CD4-positive, alpha-beta T cell (primary cell): ENCODE results near the gene TP53I3. TPM values are rescaled to one million over a fixed set of nuclear protein-coding genes. Genes with fewer than 3 reads are reported as not detected.

Experiments
- ATAC-seq: fragments of 200-7000 bp; cut with Tn5 transposase; one replicate; pipeline ENCODE4 v1.10.0; 2022; ENCODE audit warnings: mild to moderate bottlenecking; ENCODE audit not compliant: poor library complexity
- CTCF ChIA-PET: fragments of 350-600 bp; sonication (Branson Sonifier 250); formaldehyde crosslinking; loops from one replicate; lab custom pipeline; 2021; ENCODE audit warnings: antibody characterized with exemption, inconsistent platforms; lab: Charles Lee
- POLR2A ChIA-PET: fragments of 350-600 bp; sonication (Branson Sonifier 250); formaldehyde crosslinking; loops from one replicate; lab custom pipeline; 2021; ENCODE audit warnings: antibody characterized with exemption, inconsistent platforms; lab: Charles Lee
- DNase-seq, 14 experiments: peaks; one replicate each; pipeline ENCODE4 v3.0.0-alpha.2; 2013 to 2020; ENCODE audit warnings: mixed read lengths in 2 of 14
- H3K27ac ChIP-seq, 2 donors: one replicate each; pipeline versions ENCODE4 v1.5.1 to v1.7.0; 2013; ENCODE audit warnings: low read length in 2 of 2, low read depth in 1 of 2, mild to moderate bottlenecking in 1 of 2
- H3K27me3 ChIP-seq, 2 experiments: 1 replicate in 1 of 2; 2 replicates in 1 of 2; pipeline versions ENCODE4 v1.6.1 to v1.7.0; 2013; ENCODE audit warnings: low read length in 2 of 2, control low read depth in 1 of 2, mild to moderate bottlenecking in 1 of 2, moderate library complexity in 1 of 2; ENCODE audit not compliant: insufficient read depth in 2 of 2, control insufficient read depth in 1 of 2
- H3K36me3 ChIP-seq: one replicate; pipeline ENCODE4 v1.6.1; 2013; ENCODE audit warnings: low read length, control low read depth; ENCODE audit not compliant: insufficient read depth
- H3K4me1 ChIP-seq: one replicate; pipeline ENCODE4 v1.6.1; 2013; ENCODE audit warnings: low read length, control low read depth; ENCODE audit not compliant: insufficient read depth
- H3K4me3 ChIP-seq: one replicate; pipeline ENCODE4 v1.5.1; 2013; ENCODE audit warnings: mild to moderate bottlenecking, low read length, moderate library complexity
- H3K9me3 ChIP-seq, 2 experiments: 1 replicate in 1 of 2; 2 replicates in 1 of 2; pipeline versions ENCODE4 v1.6.1 to v1.7.0; 2013; ENCODE audit warnings: low read length in 2 of 2, mild to moderate bottlenecking in 2 of 2, control low read depth in 1 of 2, moderate library complexity in 1 of 2; ENCODE audit not compliant: control insufficient read depth in 1 of 2, insufficient read depth in 1 of 2
- H3K27ac Mint-ChIP-seq: one replicate; pipeline ENCODE4 v1.8.0; 2020; ENCODE audit warnings: mixed read lengths
- H3K27me3 Mint-ChIP-seq: one replicate; pipeline ENCODE4 v1.8.0; 2021; ENCODE audit warnings: mixed read lengths
- H3K36me3 Mint-ChIP-seq: one replicate; pipeline ENCODE4 v1.8.0; 2021; ENCODE audit warnings: low read depth, mixed read lengths
- H3K4me1 Mint-ChIP-seq: one replicate; pipeline ENCODE4 v1.8.0; 2021; ENCODE audit warnings: low read depth, mixed read lengths
- H3K4me3 Mint-ChIP-seq: one replicate; pipeline ENCODE4 v1.8.0; 2020; ENCODE audit warnings: mild to moderate bottlenecking, mixed read lengths
- H3K9me3 Mint-ChIP-seq: one replicate; pipeline ENCODE4 v1.8.0; 2020; ENCODE audit warnings: mixed read lengths
- intact Hi-C, 2 experiments: fragments of 100-400 bp; cut with DNase I in 1 of 2; cut with micrococcal nuclease in 1 of 2; formaldehyde crosslinking; loops; one replicate each; pipeline versions ENCODE4 v1.15.1 to v1.9.0; 2023 to 2025; cut with DNase I, micrococcal nuclease
- total RNA-seq, 174 experiments: library from RNA in 2 of 174; stranded (reverse) in 2 of 174; gene quantifications; one replicate each; pipeline ENCODE4 v1.2.3 and lab custom pipeline; 2021 to 2026
- TF ChIP-seq, protein P1 (sequence below): fragments of 200-600 bp; IDR thresholded peaks from one replicate; pipeline ENCODE4 v1.8.0; 2022; ENCODE audit warnings: antibody characterized with exemption, mild to moderate bottlenecking

The TP53I3 gene
- total RNA-seq, 2 experiments from 2014 or later, result 0.20 to 0.30 TPM

- no peak overlapping the region for H3K27ac ChIP-seq
- H3K27me3 ChIP-seq, result no peaks in the 10 kb centered on the region
- intact Hi-C loops, result no loop called here
- H3K9me3 ChIP-seq, result no peaks in the 10 kb centered on the region
- H3K4me3 ChIP-seq, result no peak overlapping the region
- H3K36me3 Mint-ChIP-seq, result peaks cover 53% of the 10 kb centered on the region
- ChIA-PET CTCF (no interaction called here), POLR2A (interaction anchor here (1.1 kb wide), 1 partner anchor 18 kb away, joined by 3 read pairs; the partner anchor contains the start of gene WDCP)
- H3K4me1 Mint-ChIP-seq, result no peaks in the 10 kb centered on the region
- H3K36me3 ChIP-seq, result peaks cover 33% of the 10 kb centered on the region
- ATAC-seq, result no peak
- no peaks in the 10 kb centered on the region for H3K27me3 Mint-ChIP-seq
- DNase-seq, result no peak
- no peak overlapping the region for H3K4me3 Mint-ChIP-seq
- no peak overlapping the region for H3K27ac Mint-ChIP-seq
- no peaks in the 10 kb centered on the region for H3K4me1 ChIP-seq
- TF ChIP-seq, protein P1, sequence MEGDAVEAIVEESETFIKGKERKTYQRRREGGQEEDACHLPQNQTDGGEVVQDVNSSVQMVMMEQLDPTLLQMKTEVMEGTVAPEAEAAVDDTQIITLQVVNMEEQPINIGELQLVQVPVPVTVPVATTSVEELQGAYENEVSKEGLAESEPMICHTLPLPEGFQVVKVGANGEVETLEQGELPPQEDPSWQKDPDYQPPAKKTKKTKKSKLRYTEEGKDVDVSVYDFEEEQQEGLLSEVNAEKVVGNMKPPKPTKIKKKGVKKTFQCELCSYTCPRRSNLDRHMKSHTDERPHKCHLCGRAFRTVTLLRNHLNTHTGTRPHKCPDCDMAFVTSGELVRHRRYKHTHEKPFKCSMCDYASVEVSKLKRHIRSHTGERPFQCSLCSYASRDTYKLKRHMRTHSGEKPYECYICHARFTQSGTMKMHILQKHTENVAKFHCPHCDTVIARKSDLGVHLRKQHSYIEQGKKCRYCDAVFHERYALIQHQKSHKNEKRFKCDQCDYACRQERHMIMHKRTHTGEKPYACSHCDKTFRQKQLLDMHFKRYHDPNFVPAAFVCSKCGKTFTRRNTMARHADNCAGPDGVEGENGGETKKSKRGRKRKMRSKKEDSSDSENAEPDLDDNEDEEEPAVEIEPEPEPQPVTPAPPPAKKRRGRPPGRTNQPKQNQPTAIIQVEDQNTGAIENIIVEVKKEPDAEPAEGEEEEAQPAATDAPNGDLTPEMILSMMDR, result no peak
- no peaks in the 10 kb centered on the region for H3K9me3 Mint-ChIP-seq
These were observed 19.3 kb downstream of the TP53I3 start for GRCh38 chr2:24065341-24065740.

DNA sequence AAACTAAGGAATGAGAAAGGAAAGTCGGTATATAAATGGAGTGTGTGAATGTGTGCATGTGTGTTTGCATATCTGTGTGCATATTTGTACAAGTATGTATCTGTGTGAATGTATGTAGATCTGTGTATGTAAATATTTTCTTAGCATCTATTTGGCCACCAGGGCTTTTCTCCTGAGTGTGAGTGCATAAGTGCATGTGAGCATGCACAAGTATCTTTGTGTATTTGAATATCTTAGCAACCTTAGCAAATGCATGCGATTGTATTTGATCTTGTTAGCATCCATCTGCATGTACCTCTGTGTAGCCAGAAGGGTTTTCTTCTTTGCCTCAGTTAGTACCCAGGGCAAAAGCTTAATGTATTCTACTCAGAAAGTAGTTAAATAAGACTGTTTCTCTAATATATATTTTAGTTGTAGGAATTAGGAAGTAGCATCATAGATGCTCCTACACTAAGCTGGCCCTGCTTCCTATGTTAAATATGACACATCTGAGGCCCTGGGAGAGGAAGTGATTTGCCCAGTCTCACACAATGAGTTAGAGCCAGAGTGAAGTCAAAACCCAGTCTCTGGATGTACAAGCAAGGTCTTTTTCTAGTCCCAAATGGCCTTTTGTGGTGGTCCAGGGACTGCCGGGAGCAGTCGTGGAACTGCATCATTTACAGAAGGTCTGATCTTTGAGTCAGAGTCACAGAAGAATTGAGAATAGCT lies 25.9 kb downstream of the TP53I3 start:
- ChIA-PET POLR2A (interaction anchor here (2.1 kb wide), 1 partner anchor 18 kb away, joined by 6 read pairs; the partner anchor contains the start of gene SF3B6), CTCF (no interaction called here)
- no peak overlapping the region for H3K27ac Mint-ChIP-seq
- no peaks in the 10 kb centered on the region for H3K27me3 Mint-ChIP-seq
- TF ChIP-seq, protein P1, result no peak
- no peaks in the 10 kb centered on the region for H3K4me1 Mint-ChIP-seq
- H3K36me3 Mint-ChIP-seq, result no peaks in the 10 kb centered on the region
- Histone ChIP-seq H3K36me3 (no peaks in the 10 kb centered on the region), H3K4me1 (no peaks in the 10 kb centered on the region), H3K27ac (no peak overlapping the region), H3K9me3 (no peaks in the 10 kb centered on the region), H3K27me3 (peaks cover 0 to 5% of the 10 kb centered on the region in 2 experiments), H3K4me3 (no peak overlapping the region)
- no peak for DNase-seq
- no peak for ATAC-seq
- no peak overlapping the region for H3K4me3 Mint-ChIP-seq
- intact Hi-C loops, result no loop called here
- H3K9me3 Mint-ChIP-seq, result no peaks in the 10 kb centered on the region

DNA sequence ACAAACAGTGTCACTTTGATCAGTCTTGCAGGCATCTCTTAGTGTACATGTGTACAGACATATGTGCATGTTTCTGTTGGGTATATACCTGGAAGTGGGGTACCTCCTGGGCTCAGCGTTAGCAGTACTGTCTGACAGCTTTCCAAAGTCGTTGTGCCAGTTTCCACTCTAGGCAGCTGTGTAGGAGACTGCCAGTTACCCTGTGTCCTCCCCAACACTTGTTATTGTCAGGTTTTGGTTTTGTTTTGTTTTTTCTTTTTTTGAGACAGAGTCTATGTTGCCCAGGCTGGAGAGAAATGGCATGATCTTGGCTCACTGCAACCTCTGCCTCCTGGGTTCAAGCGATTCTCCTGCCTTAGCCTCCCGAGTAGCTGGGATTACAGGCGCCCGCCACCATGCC lies 28.9 kb downstream of the TP53I3 start:
- ChIA-PET POLR2A (no interaction called here), CTCF (no interaction called here)
- Histone ChIP-seq H3K4me3 (no peak overlapping the region), H3K27me3 (peaks cover 0 to 5% of the 10 kb centered on the region in 2 experiments), H3K27ac (no peak overlapping the region), H3K36me3 (no peaks in the 10 kb centered on the region), H3K4me1 (no peaks in the 10 kb centered on the region), H3K9me3 (no peaks in the 10 kb centered on the region)
- ATAC-seq (no peak), DNase-seq (no peak)
- TF ChIP-seq, protein P1, result no peak
- H3K9me3 Mint-ChIP-seq, result no peaks in the 10 kb centered on the region
- no peaks in the 10 kb centered on the region for H3K36me3 Mint-ChIP-seq
- intact Hi-C loops, result no loop called here
- peaks cover 4% of the 10 kb centered on the region for H3K27me3 Mint-ChIP-seq
- H3K27ac Mint-ChIP-seq, result no peak overlapping the region
- no peak overlapping the region for H3K4me3 Mint-ChIP-seq
- no peaks in the 10 kb centered on the region for H3K4me1 Mint-ChIP-seq
